IMR-90 (cell line): Measurements from ENCODE around the gene PXN. TPM values are rescaled to one million over a fixed set of nuclear protein-coding genes. Genes with fewer than 3 reads are reported as not detected.

Experiments used
- ATAC-seq: fragments of 200-7000 bp; cut with Tn5 transposase; 2 replicates; pipeline ENCODE4 v1.9.1; 2020; ENCODE audit warnings: low read depth, mild to moderate bottlenecking, moderate library complexity
- BruUV-seq: library from RNA; stranded (reverse); fragments of 400-500 nt; replicated peaks from 2 replicates; lab custom pipeline; 2021; lab: Mats Ljungman, UMichigan
- CTCF ChIA-PET: fragments of 300-600 bp; formaldehyde crosslinking; extraction: SDS; loops from one replicate; lab custom pipeline; 2021; ENCODE audit warnings: antibody characterized with exemption; lab: Yijun Ruan, JAX
- POLR2A ChIA-PET: fragments of 300-600 bp; sonication (Branson Sonifier 250); formaldehyde crosslinking; loops from one replicate; lab custom pipeline; 2022; ENCODE audit warnings: antibody characterized with exemption; ENCODE audit not compliant: unreplicated experiment; lab: Charles Lee
- DNase-seq: peaks from one replicate; pipeline ENCODE4 v3.0.0; 2013
- H2AFZ ChIP-seq: replicated peaks from 2 replicates; pipeline ENCODE3; 2013; ENCODE audit warnings: low read length, mild to moderate bottlenecking; ENCODE audit not compliant: poor library complexity
- H2AK5ac ChIP-seq: 2 replicates; pipeline ENCODE4 v1.6.1; 2013; ENCODE audit warnings: low read depth, low read length, inconsistent platforms
- H2AK9ac ChIP-seq: replicated peaks from 2 replicates; pipeline ENCODE3; 2013; ENCODE audit warnings: mild to moderate bottlenecking, low read depth, low read length, moderate library complexity; ENCODE audit not compliant: poor library complexity
- H2BK120ac ChIP-seq: 2 replicates; pipeline ENCODE4 v1.6.1; 2013; ENCODE audit warnings: low read depth, low read length, inconsistent platforms
- H2BK15ac ChIP-seq: 3 replicates; pipeline ENCODE4 v1.6.1; 2013; ENCODE audit warnings: low read depth, low read length, inconsistent platforms
- H2BK20ac ChIP-seq: 2 replicates; pipeline ENCODE4 v1.6.1; 2013; ENCODE audit warnings: low read depth, mild to moderate bottlenecking, inconsistent platforms, low read length, moderate library complexity
- H2BK5ac ChIP-seq: 2 replicates; pipeline ENCODE4 v1.6.1; 2013; ENCODE audit warnings: mild to moderate bottlenecking, low read depth, low read length, inconsistent platforms; ENCODE audit not compliant: poor library complexity, severe bottlenecking
- H3K14ac ChIP-seq: replicated peaks from 2 replicates; pipeline ENCODE4 v1.6.1; 2013; ENCODE audit warnings: low read depth, low read length, inconsistent platforms
- H3K18ac ChIP-seq: 2 replicates; pipeline ENCODE4 v1.6.1; 2013; ENCODE audit warnings: low read depth, low read length, control low read depth
- H3K23ac ChIP-seq: 2 replicates; pipeline ENCODE4 v1.6.1; 2013; ENCODE audit warnings: low read depth, low read length, inconsistent platforms
- H3K27ac ChIP-seq: 2 replicates; pipeline ENCODE4 v1.5.1; 2013; ENCODE audit warnings: mild to moderate bottlenecking, control low read depth, low read length; ENCODE audit not compliant: insufficient read depth
- H3K27me3 ChIP-seq: 2 replicates; pipeline ENCODE4 v1.6.1; 2013; ENCODE audit warnings: low read length; ENCODE audit not compliant: control insufficient read depth, insufficient read depth
- H3K36me3 ChIP-seq: 2 replicates; pipeline ENCODE4 v1.6.1; 2013; ENCODE audit warnings: low read length, mixed read lengths; ENCODE audit not compliant: control insufficient read depth, insufficient read depth
- H3K4ac ChIP-seq: 2 replicates; pipeline ENCODE4 v1.6.1; 2013; ENCODE audit warnings: low read depth, low read length, inconsistent platforms
- H3K4me1 ChIP-seq: 2 replicates; pipeline ENCODE4 v1.6.1; 2013; ENCODE audit warnings: low read length, mixed read lengths; ENCODE audit not compliant: control insufficient read depth, insufficient read depth
- H3K4me2 ChIP-seq: 2 replicates; pipeline ENCODE4 v1.6.1; 2013; ENCODE audit warnings: low read depth, mild to moderate bottlenecking, control low read depth, low read length, moderate library complexity
- H3K4me3 ChIP-seq: 2 replicates; pipeline ENCODE4 v1.5.1; 2013; ENCODE audit warnings: low read depth, mild to moderate bottlenecking, control low read depth, low read length, moderate library complexity; ENCODE audit not compliant: insufficient read depth
- H3K56ac ChIP-seq: 2 replicates; pipeline ENCODE4 v1.6.1; 2013; ENCODE audit warnings: low read length, inconsistent platforms; ENCODE audit not compliant: insufficient read depth; ENCODE audit errors: extremely low read depth
- H3K79me1 ChIP-seq, 2 experiments: 2 replicates each; pipeline ENCODE4 v1.6.1; 2013; ENCODE audit warnings: low read length in 2 of 2, inconsistent platforms in 1 of 2, low read depth in 1 of 2
- H3K9ac ChIP-seq: 2 replicates; pipeline ENCODE4 v1.6.1; 2013; ENCODE audit warnings: low read depth, low read length, control low read depth
- H3K9me1 ChIP-seq: 2 replicates; pipeline ENCODE4 v1.6.1; 2013; ENCODE audit warnings: low read length, inconsistent platforms; ENCODE audit not compliant: insufficient read depth
- H3K9me3 ChIP-seq: 2 replicates; pipeline ENCODE4 v1.6.1; 2013; ENCODE audit warnings: low read length; ENCODE audit not compliant: control insufficient read depth, insufficient read depth
- H4K20me1 ChIP-seq: 2 replicates; pipeline ENCODE4 v1.6.1; 2013; ENCODE audit warnings: low read length, inconsistent platforms; ENCODE audit not compliant: insufficient read depth
- H4K5ac ChIP-seq: 2 replicates; pipeline ENCODE4 v1.6.1; 2013; ENCODE audit warnings: mild to moderate bottlenecking, low read depth, low read length, control low read depth
- H4K8ac ChIP-seq, 2 experiments: 2 replicates each; pipeline ENCODE4 v1.6.1; 2013; ENCODE audit warnings: low read depth in 2 of 2, low read length in 2 of 2, control low read depth in 1 of 2, inconsistent platforms in 1 of 2
- H4K91ac ChIP-seq: 2 replicates; pipeline ENCODE4 v1.6.1; 2013; ENCODE audit warnings: low read depth, low read length, inconsistent platforms; ENCODE audit not compliant: insufficient read depth
- BHLHE40 ChIP-seq: fragments of 150-350 bp; IDR thresholded peaks from 2 replicates; pipeline ENCODE4 v1.6.1; 2016; ENCODE audit warnings: mild to moderate bottlenecking, low read depth, low read length
- CEBPB ChIP-seq: IDR thresholded peaks from 2 replicates; pipeline ENCODE4 v1.6.1; 2012; ENCODE audit warnings: low read depth, low read length, improper control_type of control experiment
- CHD1 ChIP-seq: IDR thresholded peaks from 2 replicates; pipeline ENCODE4 v1.6.1; 2012; ENCODE audit warnings: low read depth, low read length, improper control_type of control experiment
- CTCF ChIP-seq: conservative IDR thresholded peaks from 2 replicates; pipeline ENCODE4 v1.5.1; 2012; ENCODE audit warnings: mild to moderate bottlenecking, low read depth, low read length, improper control_type of control experiment
- ELK1 ChIP-seq: fragments of 150-350 bp; IDR thresholded peaks from 2 replicates; pipeline ENCODE4 v1.6.1; 2016; ENCODE audit warnings: low read depth, mild to moderate bottlenecking, low read length, moderate library complexity, borderline replicate concordance
- FOS ChIP-seq: fragments of 150-350 bp; IDR thresholded peaks from 2 replicates; pipeline ENCODE4 v1.6.1; 2016; ENCODE audit warnings: low read depth, low read length
- MAFK ChIP-seq: IDR thresholded peaks from 2 replicates; pipeline ENCODE4 v1.6.1; 2012; ENCODE audit warnings: low read depth, low read length, improper control_type of control experiment
- MAZ ChIP-seq: IDR thresholded peaks from 2 replicates; pipeline ENCODE4 v1.6.1; 2012; ENCODE audit warnings: low read depth, mild to moderate bottlenecking, low read length, improper control_type of control experiment, moderate library complexity, borderline replicate concordance
- MXI1 ChIP-seq: IDR thresholded peaks from 2 replicates; pipeline ENCODE4 v1.6.1; 2012; ENCODE audit warnings: low read depth, mild to moderate bottlenecking, low read length, moderate library complexity, borderline replicate concordance
- NFE2L2 ChIP-seq: fragments of 150-350 bp; IDR thresholded peaks from 2 replicates; pipeline ENCODE4 v1.6.1; 2016; ENCODE audit warnings: low read depth, mild to moderate bottlenecking, low read length
- POLR2A ChIP-seq: IDR thresholded peaks from 2 replicates; pipeline ENCODE4 v1.6.1; 2012; ENCODE audit warnings: mild to moderate bottlenecking, low read depth, low read length
- RAD21 ChIP-seq: IDR thresholded peaks from 2 replicates; pipeline ENCODE4 v1.6.1; 2012; ENCODE audit warnings: low read length, improper control_type of control experiment
- RCOR1 ChIP-seq: IDR thresholded peaks from 2 replicates; pipeline ENCODE4 v1.6.1; 2012; ENCODE audit warnings: mild to moderate bottlenecking, low read length, improper control_type of control experiment; ENCODE audit not compliant: insufficient replicate concordance
- RFX5 ChIP-seq: IDR thresholded peaks from 2 replicates; pipeline ENCODE4 v1.8.0; 2012; ENCODE audit warnings: low read depth, mild to moderate bottlenecking, low read length, moderate library complexity
- SMC3 ChIP-seq: fragments of 150-350 bp; IDR thresholded peaks from 2 replicates; pipeline ENCODE4 v1.6.1; 2016; ENCODE audit warnings: low read depth, mild to moderate bottlenecking, antibody characterized with exemption, low read length, moderate library complexity
- WGBS, 2 experiments: methylation state at CpG; one replicate each; pipeline versions ENCODE4 v1.1.5 to v1.1.7; 2013; ENCODE audit warnings: missing lambda C conversion rate in 2 of 2; ENCODE audit not compliant: insufficient read length in 1 of 2; ENCODE audit errors: extremely low coverage in 2 of 2; 5-methylcytosine and 5-hydroxymethylcytosine counted together
- dilution Hi-C: fragments of 300-500 bp; cut with HindIII; formaldehyde crosslinking; loops from one replicate; pipeline ENCODE4 v1.14.3; 2018; ENCODE audit warnings: low sequenced_read_pairs; ENCODE audit not compliant: unreplicated experiment
- in situ Hi-C: fragments of 300-500 bp; cut with MboI; formaldehyde crosslinking; loops from 3 replicates; pipeline ENCODE4 v1.14.3; 2019; ENCODE audit warnings: low sequenced_read_pairs, inconsistent platforms, mixed read lengths
- intact Hi-C: fragments of 100-400 bp; cut with micrococcal nuclease; formaldehyde crosslinking; loops from 2 replicates; pipeline ENCODE4 v1.10.0; 2022
- polyA plus RNA-seq, 3 experiments: library from polyadenylated mRNA; depleted of rRNA; stranded (reverse); fragments of >200 nt; gene quantifications; 2 replicates each; pipeline ENCODE4 v1.2.3, GENCODE V29; 2012; ENCODE audit warnings: low replicate concordance in 1 of 3
- total RNA-seq: library from RNA; depleted of rRNA; stranded (reverse); fragments of >200 nt; gene quantifications from 2 replicates; pipeline ENCODE4 v1.2.3, GENCODE V29; 2012
- TF ChIP-seq, protein P1 (sequence below): fragments of 150-350 bp; IDR thresholded peaks from 2 replicates; pipeline ENCODE4 v1.6.1; 2017; ENCODE audit warnings: mild to moderate bottlenecking, antibody characterized with exemption, low read length, low read depth

Gene PXN
- total and polyA plus RNA-seq, 2 of the 4 experiments (the other 2 are of a cell fraction): 46.6 to 134 TPM

GRCh38 chr12:120263748-120264085 lies 1.8 kb downstream of the PXN start:
- in situ Hi-C loops: loop anchor here (5.0 kb wide), 1 partner anchor 36 kb away; no protein-coding TSS in a partner anchor
- Histone ChIP-seq H3K9me1 (peaks cover 29% of the 10 kb centered on the region), H4K8ac (peak overlapping the region; percentile 44 to 72; a peak in 3 of 4 replicates), H3K27ac (peak overlapping the region; percentile 97), H3K4me1 (peaks cover 26% of the 10 kb centered on the region), H3K18ac (peak overlapping the region; percentile 8; the same call in 1 of the 2 replicates), H4K20me1 (peaks cover 58% of the 10 kb centered on the region), H2AFZ (no peak overlapping the region), H3K9me3 (no peaks in the 10 kb centered on the region), H4K5ac (peak overlapping the region; percentile 0; the same call in 1 of the 2 replicates), H2AK5ac (peak overlapping the region; percentile 95), H4K91ac (peak overlapping the region; percentile 86), H3K79me1 (peaks cover 2 to 43% of the 10 kb centered on the region in 2 experiments; a peak in 2 of 4 replicates), H3K27me3 (no peaks in the 10 kb centered on the region), H3K4me3 (peak overlapping the region; percentile 98), H2BK5ac (peak overlapping the region; percentile 92), H3K4ac (peak overlapping the region; percentile 97), H3K23ac (peak overlapping the region; percentile 95), H3K36me3 (peaks cover 4% of the 10 kb centered on the region; the same call in 1 of the 2 replicates), H2BK120ac (peak overlapping the region; percentile 18), H3K9ac (peak overlapping the region; percentile 96), H3K14ac (peak overlapping the region; percentile 97), H2BK20ac (no peak overlapping the region), H3K56ac (peak overlapping the region; percentile 67), H3K4me2 (peak overlapping the region; percentile 97), H2BK15ac (peak overlapping the region; percentile 88; the same call in 1 of the 3 replicates), H2AK9ac (peak overlapping the region; percentile 100)
- POLR2A ChIA-PET: interaction anchor here (0.6 to 6.5 kb wide), 6 partner anchors 17 to 63 kb away, joined by 3 to 39 read pairs (median 8); partner anchors contain the start of genes RNU4-2 and RPLP0
- no peak for TF ChIP-seq MAFK
- no peak for TF ChIP-seq POLR2A
- TF ChIP-seq MAZ: no peak
- TF ChIP-seq NFE2L2: no peak
- TF ChIP-seq MXI1: no peak
- TF ChIP-seq CEBPB: no peak
- TF ChIP-seq RFX5: no peak
- no peak for TF ChIP-seq ELK1
- TF ChIP-seq RCOR1: no peak
- TF ChIP-seq BHLHE40: no peak
- TF ChIP-seq FOS: no peak
- no peak for TF ChIP-seq CTCF
- no peak for TF ChIP-seq CHD1
- TF ChIP-seq, protein P1, sequence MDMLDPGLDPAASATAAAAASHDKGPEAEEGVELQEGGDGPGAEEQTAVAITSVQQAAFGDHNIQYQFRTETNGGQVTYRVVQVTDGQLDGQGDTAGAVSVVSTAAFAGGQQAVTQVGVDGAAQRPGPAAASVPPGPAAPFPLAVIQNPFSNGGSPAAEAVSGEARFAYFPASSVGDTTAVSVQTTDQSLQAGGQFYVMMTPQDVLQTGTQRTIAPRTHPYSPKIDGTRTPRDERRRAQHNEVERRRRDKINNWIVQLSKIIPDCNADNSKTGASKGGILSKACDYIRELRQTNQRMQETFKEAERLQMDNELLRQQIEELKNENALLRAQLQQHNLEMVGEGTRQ: no peak
- TF ChIP-seq SMC3: no peak
- no peak for TF ChIP-seq RAD21
- no peak for ATAC-seq
- 63% methylated on average over 5 of the region's 5 CpGs; no CpG with 5 or more reads in 1 of the 2 experiments for WGBS, 2 experiments
- intact Hi-C loops: loop anchor here (2.0 kb wide), 1 partner anchor 63 kb away; the partner anchor contains the start of gene RPLP0
- dilution Hi-C loops: no loop called here
- BruUV-seq: no TSS peak
- CTCF ChIA-PET: interaction anchor here (1.2 to 7.2 kb wide), 4 partner anchors 28 to 96 kb away, joined by 3 to 116 read pairs (median 6); no protein-coding TSS in a partner anchor
- no peak for DNase-seq
